ENCODE measurements around the gene GNL3. TPM values are rescaled to one million over a fixed set of nuclear protein-coding genes. Genes with fewer than 3 reads are reported as not detected.

GNL3 gene
- total RNA-seq, 2 experiments from 2014 or later: 198 to 200 TPM

DNA sequence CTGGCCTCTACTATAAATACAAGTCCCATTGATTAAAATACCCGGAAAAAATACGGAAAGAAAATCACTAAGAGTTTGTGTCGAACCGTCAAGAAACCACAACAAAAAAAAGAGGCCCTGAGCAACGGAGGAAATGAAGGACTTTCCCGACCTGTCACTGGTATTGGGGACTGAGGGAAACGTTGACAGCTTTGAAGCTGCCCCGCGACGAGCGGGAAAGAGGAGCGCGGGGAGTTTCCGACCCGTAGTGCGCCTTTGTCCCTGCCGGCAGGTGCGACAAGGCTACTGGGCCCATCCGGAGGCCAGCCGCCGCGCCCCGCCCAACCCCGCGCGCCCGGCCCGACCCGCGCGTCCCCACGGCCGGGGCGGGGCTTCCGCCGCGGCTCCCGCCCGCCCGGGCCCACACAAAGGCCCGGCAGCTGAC is 535 bp upstream of the GNL3 start:
- TF ChIP-seq, protein P1, sequence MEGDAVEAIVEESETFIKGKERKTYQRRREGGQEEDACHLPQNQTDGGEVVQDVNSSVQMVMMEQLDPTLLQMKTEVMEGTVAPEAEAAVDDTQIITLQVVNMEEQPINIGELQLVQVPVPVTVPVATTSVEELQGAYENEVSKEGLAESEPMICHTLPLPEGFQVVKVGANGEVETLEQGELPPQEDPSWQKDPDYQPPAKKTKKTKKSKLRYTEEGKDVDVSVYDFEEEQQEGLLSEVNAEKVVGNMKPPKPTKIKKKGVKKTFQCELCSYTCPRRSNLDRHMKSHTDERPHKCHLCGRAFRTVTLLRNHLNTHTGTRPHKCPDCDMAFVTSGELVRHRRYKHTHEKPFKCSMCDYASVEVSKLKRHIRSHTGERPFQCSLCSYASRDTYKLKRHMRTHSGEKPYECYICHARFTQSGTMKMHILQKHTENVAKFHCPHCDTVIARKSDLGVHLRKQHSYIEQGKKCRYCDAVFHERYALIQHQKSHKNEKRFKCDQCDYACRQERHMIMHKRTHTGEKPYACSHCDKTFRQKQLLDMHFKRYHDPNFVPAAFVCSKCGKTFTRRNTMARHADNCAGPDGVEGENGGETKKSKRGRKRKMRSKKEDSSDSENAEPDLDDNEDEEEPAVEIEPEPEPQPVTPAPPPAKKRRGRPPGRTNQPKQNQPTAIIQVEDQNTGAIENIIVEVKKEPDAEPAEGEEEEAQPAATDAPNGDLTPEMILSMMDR (IDR thresholded peaks at IDR 0.05): no peak
- Mint-ChIP-seq H3K27me3 (no peaks in the 10 kb centered on the region), H3K27ac (peak overlapping the region; percentile 98), H3K36me3 (ENCODE audit: low read depth) (peaks cover 58% of the 10 kb centered on the region), H3K4me3 (peak overlapping the region; percentile 95), H3K4me1 (ENCODE audit: low read depth) (peaks cover 67% of the 10 kb centered on the region), H3K9me3 (no peaks in the 10 kb centered on the region)
- DNase-seq (peak; percentile 89), ATAC-seq (peak; percentile 82)
- intact Hi-C loops (cut with micrococcal nuclease): loop anchor here (10.0 kb wide), 1 partner anchor 150 kb away; the partner anchor contains the start of genes NT5DC2 and UQCC5
- POLR2A ChIA-PET: interaction anchor here (1.1 to 10.1 kb wide), 2 partner anchors 10 to 21 kb away, joined by 5 to 101 read pairs; partner anchors contain the start of genes GLT8D1 and SPCS1
- CTCF ChIA-PET: no interaction called here

DNA sequence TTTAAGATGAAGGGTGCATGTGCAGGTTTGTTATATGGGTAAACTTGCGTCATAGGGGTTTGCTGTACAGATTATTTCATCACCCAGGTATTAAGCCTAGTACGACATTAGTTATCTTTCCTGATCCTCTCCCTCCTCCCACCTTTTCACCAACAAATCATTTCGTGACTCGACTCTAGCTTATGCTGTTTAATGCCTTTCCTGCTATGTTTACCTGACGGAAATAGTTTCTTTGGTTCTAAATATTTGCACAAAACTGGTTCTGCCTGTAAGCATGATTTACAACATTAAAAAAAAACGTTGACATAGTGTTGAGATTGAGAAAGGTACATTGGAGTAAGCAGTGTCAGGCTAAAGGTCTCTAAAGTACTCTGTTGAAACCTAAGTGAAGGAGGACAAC is 2.4 kb downstream of the GNL3 start:
- DNase-seq (no peak), ATAC-seq (no peak)
- intact Hi-C loops (cut with micrococcal nuclease): loop anchor here (10.0 kb wide), 1 partner anchor 153 kb away; the partner anchor contains the start of genes NT5DC2 and UQCC5
- Mint-ChIP-seq H3K4me3 (peak overlapping the region; percentile 100), H3K27ac (peak overlapping the region; percentile 99), H3K4me1 (ENCODE audit: low read depth) (peaks cover 65% of the 10 kb centered on the region), H3K36me3 (ENCODE audit: low read depth) (peaks cover 69% of the 10 kb centered on the region), H3K27me3 (no peaks in the 10 kb centered on the region), H3K9me3 (no peaks in the 10 kb centered on the region)
- ChIA-PET CTCF (interaction anchor here (1.6 to 1.7 kb wide), 2 partner anchors 13 to 33 kb away, joined by 4 to 5 read pairs; no protein-coding TSS in a partner anchor), POLR2A (interaction anchor here (1.2 to 10.1 kb wide), 4 partner anchors 8 to 18 kb away, joined by 3 to 101 read pairs (median 4); partner anchors contain the start of genes GLT8D1 and SPCS1)
- TF ChIP-seq, protein P1 (IDR thresholded peaks at IDR 0.05): no peak

DNA sequence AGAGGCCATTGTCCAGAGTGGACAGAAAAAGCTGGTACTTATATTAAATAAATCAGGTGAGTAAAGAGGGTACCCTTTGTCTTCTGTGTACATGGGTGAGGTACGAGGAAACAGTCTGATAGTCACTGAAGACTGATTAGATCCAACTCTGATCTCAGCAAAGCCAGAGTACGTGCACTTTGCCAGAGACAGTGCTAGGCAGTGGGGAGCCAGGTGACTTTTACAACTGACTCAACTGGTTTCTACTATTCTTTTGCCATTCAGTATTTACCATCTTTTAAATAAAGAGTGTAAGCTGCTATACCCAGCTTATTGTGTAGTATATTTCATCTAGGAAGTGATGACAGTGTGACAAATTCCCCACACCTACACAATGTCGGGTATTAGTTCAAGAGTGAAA is 3.3 kb downstream of the GNL3 start:
- POLR2A ChIA-PET: interaction anchor here (0.8 to 10.1 kb wide), 7 partner anchors 8 to 32 kb away, joined by 3 to 101 read pairs (median 4); partner anchors contain the start of genes GLT8D1 and SPCS1
- CTCF ChIA-PET: interaction anchor here (1.1 to 1.7 kb wide), 3 partner anchors 12 to 421 kb away, joined by 3 to 5 read pairs (median 4); no protein-coding TSS in a partner anchor

DNA sequence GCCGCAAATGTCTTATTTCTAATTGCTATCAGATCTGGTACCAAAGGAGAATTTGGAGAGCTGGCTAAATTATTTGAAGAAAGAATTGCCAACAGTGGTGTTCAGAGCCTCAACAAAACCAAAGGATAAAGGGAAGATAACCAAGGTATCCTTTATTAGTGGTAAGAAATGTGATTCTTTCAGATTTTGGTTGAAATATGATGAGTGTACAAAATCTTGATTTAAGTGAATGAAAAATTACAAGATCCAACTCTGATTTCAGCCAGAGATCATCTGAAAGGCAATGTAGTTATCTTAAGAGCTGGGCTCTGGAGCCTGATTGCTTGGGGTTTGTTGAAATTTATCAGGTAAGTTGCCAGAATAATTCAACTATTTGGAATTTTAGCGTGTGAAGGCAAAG is 4.7 kb downstream of the GNL3 start:
- Mint-ChIP-seq H3K27ac (peak overlapping the region; percentile 71), H3K4me3 (peak overlapping the region; percentile 11), H3K9me3 (no peaks in the 10 kb centered on the region), H3K4me1 (ENCODE audit: low read depth) (peaks cover 65% of the 10 kb centered on the region), H3K36me3 (ENCODE audit: low read depth) (peaks cover 86% of the 10 kb centered on the region), H3K27me3 (no peaks in the 10 kb centered on the region)
- no peak for ATAC-seq
- POLR2A ChIA-PET: interaction anchor here (1.0 to 10.1 kb wide), 5 partner anchors 9 to 29 kb away, joined by 4 to 101 read pairs (median 4); partner anchors contain the start of genes GLT8D1 and SPCS1
- CTCF ChIA-PET: interaction anchor here (1.1 to 2.0 kb wide), 2 partner anchors 9 to 11 kb away, joined by 3 to 4 read pairs; no protein-coding TSS in a partner anchor
- TF ChIP-seq, protein P1 (IDR thresholded peaks at IDR 0.05): no peak
- DNase-seq: no peak
- intact Hi-C loops (cut with micrococcal nuclease): loop anchor here (2.0 kb wide), 1 partner anchor 14 kb away; the partner anchor contains the start of gene GLT8D1

More for the DNA sequence above, 3.3 kb downstream of the GNL3 start:
- peaks cover 63% of the 10 kb centered on the region for H3K4me1 Mint-ChIP-seq (ENCODE audit: low read depth)
- no peaks in the 10 kb centered on the region for H3K9me3 Mint-ChIP-seq
- intact Hi-C loops (cut with micrococcal nuclease): loop anchor here (10.0 kb wide), 1 partner anchor 154 kb away; the partner anchor contains the start of genes NT5DC2 and UQCC5
- H3K36me3 Mint-ChIP-seq (ENCODE audit: low read depth): peaks cover 77% of the 10 kb centered on the region
- ATAC-seq (no peak), DNase-seq (no peak)
- peak overlapping the region; percentile 100 for H3K4me3 Mint-ChIP-seq
- no peaks in the 10 kb centered on the region for H3K27me3 Mint-ChIP-seq
- TF ChIP-seq, protein P1 (IDR thresholded peaks at IDR 0.05): no peak
- peak overlapping the region; percentile 99 for H3K27ac Mint-ChIP-seq

DNA sequence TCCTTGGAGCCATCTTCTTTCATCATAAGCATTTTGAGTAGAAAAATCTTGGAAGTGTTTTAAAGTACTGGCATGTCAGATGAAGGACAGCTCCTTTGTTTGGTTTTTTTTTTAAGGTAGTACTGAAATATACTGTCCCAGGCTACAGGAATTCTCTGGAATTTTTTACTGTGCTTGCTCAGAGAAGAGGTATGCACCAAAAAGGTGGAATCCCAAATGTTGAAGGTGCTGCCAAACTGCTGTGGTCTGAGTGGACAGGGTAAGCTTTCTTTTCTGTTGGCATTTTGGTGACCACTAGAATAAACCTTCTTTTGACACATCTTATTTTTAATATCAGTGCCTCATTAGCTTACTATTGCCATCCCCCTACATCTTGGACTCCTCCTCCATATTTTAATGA is 7.2 kb downstream of the GNL3 start:
- intact Hi-C loops (cut with micrococcal nuclease): no loop called here
- ChIA-PET POLR2A (interaction anchor here (0.6 to 10.1 kb wide), 5 partner anchors 9 to 412 kb away, joined by 3 to 101 read pairs (median 4); partner anchors contain the start of genes GLT8D1 and SPCS1), CTCF (interaction anchor here (1.0 to 1.1 kb wide), 2 partner anchors 12 to 14 kb away, joined by 3 read pairs; partner anchors contain the start of genes GLT8D1 and SPCS1)
- no peak for DNase-seq
- Mint-ChIP-seq H3K27me3 (no peaks in the 10 kb centered on the region), H3K9me3 (no peaks in the 10 kb centered on the region), H3K4me3 (no peak overlapping the region), H3K36me3 (ENCODE audit: low read depth) (peaks cover 77% of the 10 kb centered on the region), H3K27ac (peak overlapping the region; percentile 55), H3K4me1 (ENCODE audit: low read depth) (peaks cover 65% of the 10 kb centered on the region)
- ATAC-seq: no peak
- TF ChIP-seq, protein P1 (IDR thresholded peaks at IDR 0.05): no peak
